Effector memory CD4-positive, alpha-beta T cell (primary cell): ENCODE data around the gene PHOX2B.

ENCODE experiments used
- DNase-seq, 3 donors: peaks; one replicate each; pipeline ENCODE4 v3.0.0-alpha.2; 2020
- H3K27ac ChIP-seq: 2 replicates; pipeline ENCODE4 v1.7.0; 2013; ENCODE audit warnings: mild to moderate bottlenecking, low read length, moderate library complexity; ENCODE audit not compliant: insufficient read depth, poor library complexity, severe bottlenecking
- H3K27me3 ChIP-seq: replicated peaks from 2 replicates; pipeline ENCODE4 v1.7.0; 2013; ENCODE audit warnings: mild to moderate bottlenecking, low read length; ENCODE audit not compliant: insufficient read depth, control insufficient read depth, poor library complexity, severe bottlenecking
- H3K36me3 ChIP-seq: 2 replicates; pipeline ENCODE4 v1.7.0; 2013; ENCODE audit warnings: mild to moderate bottlenecking, low read length, moderate library complexity; ENCODE audit not compliant: control insufficient read depth, insufficient read depth
- H3K4me1 ChIP-seq: 2 replicates; pipeline ENCODE4 v1.7.0; 2013; ENCODE audit warnings: low read length, mild to moderate bottlenecking; ENCODE audit not compliant: control insufficient read depth, insufficient read depth, poor library complexity, severe bottlenecking
- H3K4me3 ChIP-seq: 2 replicates; pipeline ENCODE4 v1.7.0; 2013; ENCODE audit warnings: low read length, low read depth, mild to moderate bottlenecking; ENCODE audit not compliant: insufficient read depth, poor library complexity, severe bottlenecking
- H3K9me3 ChIP-seq: 2 replicates; pipeline ENCODE4 v1.7.0; 2013; ENCODE audit warnings: mild to moderate bottlenecking, low read length, moderate library complexity; ENCODE audit not compliant: control insufficient read depth
- total RNA-seq, 3 donors: gene quantifications; one replicate each; lab custom pipeline; 2026; lab: John Stamatoyannopoulos, UW

Gene PHOX2B
- 0 reads per million in 3 donors for total RNA-seq

DNA sequence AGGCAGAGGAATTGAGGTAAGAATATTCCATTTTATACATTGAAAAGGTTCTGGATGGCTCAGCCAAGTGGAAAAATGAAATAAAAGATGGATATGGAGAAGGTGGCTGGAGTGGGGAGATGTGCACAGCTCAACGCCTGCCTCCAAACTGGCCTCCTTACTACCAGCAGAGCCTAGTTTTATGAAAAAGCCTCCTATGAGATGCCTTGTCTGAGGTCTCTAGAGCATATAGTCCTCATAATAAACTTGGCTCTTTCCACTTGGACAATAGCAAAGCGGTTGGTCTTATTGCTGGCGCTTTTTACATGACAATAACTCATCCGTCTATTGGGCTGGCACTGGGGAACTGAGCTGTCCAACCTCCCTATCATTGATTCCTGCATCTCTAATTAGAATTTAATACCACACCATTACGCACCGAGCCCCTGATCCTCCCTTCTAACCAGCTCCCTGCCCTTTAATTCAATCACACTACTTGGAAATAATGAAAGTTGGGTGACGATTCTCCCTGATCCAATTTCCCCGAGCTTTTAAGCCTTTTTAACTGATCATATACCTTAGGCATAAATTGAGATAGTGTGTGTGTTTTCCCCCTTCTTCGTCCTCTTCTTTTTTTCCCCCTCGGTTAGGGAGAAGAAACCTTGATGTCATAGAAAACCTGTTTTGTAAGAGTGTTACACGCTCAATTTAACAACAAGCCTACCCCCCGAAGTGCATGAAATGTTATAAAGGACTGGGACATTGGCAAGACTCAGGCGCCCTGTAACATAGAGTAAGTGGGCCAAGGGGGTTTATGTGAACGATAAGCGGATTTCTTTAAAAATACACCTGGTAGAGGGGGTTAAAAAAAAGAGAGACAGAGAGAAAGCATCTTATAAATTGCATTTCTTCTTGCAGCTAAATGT, at the start of gene PHOX2B:
Gene PHOX2B (minus strand): TSS at position 155 of the 905 bp plus-strand sequence. CDS start 115 bp downstream, at position 40.
- DNase-seq: no peak
- Histone ChIP-seq H3K9me3 (no peaks in the 10 kb centered on the region), H3K36me3 (no peaks in the 10 kb centered on the region), H3K4me1 (no peaks in the 10 kb centered on the region), H3K27ac (no peak within 1 kb of the TSS), H3K4me3 (no peak within 1 kb of the TSS), H3K27me3 (peaks cover 11% of the 10 kb centered on the region)

DNA sequence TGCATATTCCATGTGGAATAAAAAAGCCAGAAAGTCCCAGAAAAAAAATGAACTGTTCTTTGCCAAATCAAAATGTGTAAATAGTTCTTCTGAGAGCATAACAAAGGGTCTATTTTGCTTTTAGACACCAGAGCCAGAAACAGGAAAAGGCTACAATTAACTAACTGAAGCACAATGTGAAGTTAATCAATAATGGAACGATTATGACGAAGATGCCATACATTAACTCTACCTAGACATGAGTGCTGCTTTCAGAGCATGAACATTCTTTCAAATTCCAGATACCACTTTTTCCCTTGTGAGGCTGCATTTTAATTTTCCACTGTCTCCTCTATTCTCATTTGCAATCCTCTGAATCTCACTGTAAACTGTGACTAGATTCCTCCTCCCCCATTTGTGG, 48.7 kb upstream of the PHOX2B start:
- Histone ChIP-seq H3K36me3 (no peaks in the 10 kb centered on the region), H3K9me3 (no peaks in the 10 kb centered on the region), H3K4me1 (no peaks in the 10 kb centered on the region), H3K4me3 (no peak overlapping the region), H3K27me3 (no peaks in the 10 kb centered on the region), H3K27ac (no peak overlapping the region)
- DNase-seq: no peak

DNA sequence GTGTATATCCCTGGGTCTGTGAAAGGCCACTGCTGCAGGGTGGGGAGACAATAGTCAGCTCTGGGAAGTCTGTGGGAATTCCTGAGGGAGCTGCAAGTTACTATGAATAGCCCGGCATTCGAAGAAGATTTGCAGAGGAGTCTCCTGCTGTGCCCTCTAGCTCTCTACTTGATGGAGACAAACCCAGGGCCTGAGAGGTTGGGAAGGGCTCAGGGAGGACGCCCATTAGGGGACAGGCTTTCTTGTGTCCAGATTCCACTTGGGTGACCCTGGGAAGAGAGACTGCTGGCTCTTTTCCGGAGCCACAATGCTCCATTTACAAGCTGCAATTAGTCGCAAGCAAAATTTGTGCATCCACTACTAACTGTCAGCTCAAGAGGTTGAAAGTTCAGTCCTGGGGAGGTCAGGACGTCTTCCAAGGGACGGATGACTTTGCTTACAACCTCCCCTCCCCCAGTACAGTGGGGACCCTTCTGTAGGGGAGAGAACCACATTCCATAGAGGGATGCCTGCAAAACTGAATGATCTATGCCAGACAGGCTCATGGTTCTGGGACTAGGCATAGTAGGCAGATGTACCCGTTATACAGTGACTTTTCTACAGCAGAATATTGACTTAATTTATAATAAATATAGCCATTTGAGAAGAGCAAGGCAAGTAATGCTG, 48.2 kb upstream of the PHOX2B start:
- H3K4me3 ChIP-seq: no peak overlapping the region
- no peaks in the 10 kb centered on the region for H3K9me3 ChIP-seq
- H3K4me1 ChIP-seq: no peaks in the 10 kb centered on the region
- H3K27me3 ChIP-seq: no peaks in the 10 kb centered on the region
- no peak for DNase-seq
- no peak overlapping the region for H3K27ac ChIP-seq
- H3K36me3 ChIP-seq: no peaks in the 10 kb centered on the region

DNA sequence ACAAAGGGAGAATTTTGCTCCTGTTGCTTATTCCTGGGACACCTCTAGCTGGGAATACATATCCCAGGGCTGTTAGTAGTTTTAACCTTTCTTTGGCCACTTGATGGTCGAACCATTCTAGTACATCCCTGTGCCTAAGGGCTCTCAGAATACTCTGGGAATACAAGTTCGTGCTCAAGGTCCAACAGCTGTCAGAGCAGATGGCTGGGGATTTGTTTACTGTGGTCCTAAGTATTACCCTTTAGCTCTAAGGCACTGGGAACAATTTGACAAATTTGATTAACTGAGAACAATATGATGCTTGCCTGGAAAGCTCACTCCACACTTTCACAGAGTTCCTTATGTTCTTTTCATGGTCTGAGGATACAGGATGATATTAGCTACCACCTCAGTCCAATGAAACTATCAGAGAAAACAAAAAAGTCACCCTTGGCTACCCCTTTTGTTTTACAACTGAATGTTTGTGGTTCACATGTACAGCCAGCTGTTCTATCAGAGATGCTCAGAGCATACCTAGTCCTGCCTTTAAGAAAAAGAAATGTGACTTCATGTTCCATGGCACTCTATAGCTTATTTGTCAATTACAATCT, 47.4 kb upstream of the PHOX2B start:
- Histone ChIP-seq H3K27ac (no peak overlapping the region), H3K36me3 (no peaks in the 10 kb centered on the region), H3K27me3 (no peaks in the 10 kb centered on the region), H3K4me1 (no peaks in the 10 kb centered on the region), H3K9me3 (no peaks in the 10 kb centered on the region), H3K4me3 (no peak overlapping the region)
- no peak for DNase-seq

DNA sequence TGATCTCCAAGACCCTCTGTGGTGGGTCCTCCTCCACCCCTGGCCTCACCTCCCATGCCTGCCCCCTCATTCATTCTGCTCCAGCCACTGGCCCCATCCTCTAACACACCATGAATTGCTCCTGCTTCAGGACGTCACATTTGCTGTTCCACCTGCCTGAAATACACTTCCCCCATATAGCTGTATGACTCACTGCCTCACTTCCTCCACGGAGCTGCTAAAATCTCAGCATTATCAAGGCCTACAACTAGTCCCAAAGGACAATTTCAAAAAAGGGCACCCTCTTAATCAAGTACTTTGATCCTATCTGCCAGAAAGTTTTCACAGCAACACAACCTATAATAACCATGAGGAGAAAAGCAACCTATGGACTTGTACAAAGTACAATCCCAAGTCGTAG, 43.6 kb upstream of the PHOX2B start:
- Histone ChIP-seq H3K9me3 (no peaks in the 10 kb centered on the region), H3K27ac (no peak overlapping the region), H3K27me3 (no peaks in the 10 kb centered on the region), H3K36me3 (no peaks in the 10 kb centered on the region), H3K4me3 (no peak overlapping the region), H3K4me1 (no peaks in the 10 kb centered on the region)
- no peak for DNase-seq

DNA sequence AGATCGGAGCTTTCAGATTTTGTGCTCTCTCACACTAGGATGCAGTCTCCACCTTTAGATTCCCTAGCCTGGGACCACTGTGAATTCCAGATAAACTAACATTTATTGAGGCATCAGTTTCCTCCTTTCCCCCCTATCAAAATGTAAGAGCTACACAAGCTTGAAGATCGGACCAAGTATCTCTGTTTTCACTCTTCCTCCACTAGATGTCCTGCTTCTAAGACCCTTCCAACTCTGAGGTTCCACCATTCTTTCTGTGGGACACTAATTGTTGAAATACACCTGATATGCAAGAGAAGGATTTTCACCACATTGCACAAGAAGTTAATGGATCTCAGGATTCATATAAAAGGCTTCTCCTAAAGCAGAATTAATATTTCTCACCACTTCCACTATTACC, 43.0 kb upstream of the PHOX2B start:
- H3K4me1 ChIP-seq: no peaks in the 10 kb centered on the region
- DNase-seq: no peak
- H3K4me3 ChIP-seq: no peak overlapping the region
- no peaks in the 10 kb centered on the region for H3K36me3 ChIP-seq
- no peaks in the 10 kb centered on the region for H3K27me3 ChIP-seq
- no peak overlapping the region for H3K27ac ChIP-seq
- no peaks in the 10 kb centered on the region for H3K9me3 ChIP-seq

DNA sequence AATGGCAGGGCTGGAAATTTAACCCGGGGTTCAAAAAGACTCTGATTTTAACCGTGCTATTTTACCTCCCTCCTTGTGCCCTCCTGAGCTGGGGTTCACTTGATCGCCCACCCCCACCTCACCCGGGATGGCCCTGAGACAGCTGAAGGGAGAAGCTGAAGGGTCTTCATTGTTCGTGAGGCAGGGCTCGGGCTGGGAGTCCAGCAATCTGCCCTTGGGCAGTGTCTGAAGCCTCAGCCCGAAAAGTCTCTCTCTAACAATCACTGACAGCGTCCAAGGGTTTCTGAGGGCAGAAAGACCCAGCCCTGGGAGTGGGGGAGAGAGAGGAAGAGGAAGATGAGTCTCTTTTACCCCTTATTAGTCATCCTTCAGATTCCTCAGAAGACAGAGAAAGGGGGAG, 39.4 kb upstream of the PHOX2B start:
- Histone ChIP-seq H3K4me3 (no peak overlapping the region), H3K4me1 (no peaks in the 10 kb centered on the region), H3K27ac (no peak overlapping the region), H3K27me3 (no peaks in the 10 kb centered on the region), H3K9me3 (no peaks in the 10 kb centered on the region), H3K36me3 (no peaks in the 10 kb centered on the region)
- DNase-seq: no peak

DNA sequence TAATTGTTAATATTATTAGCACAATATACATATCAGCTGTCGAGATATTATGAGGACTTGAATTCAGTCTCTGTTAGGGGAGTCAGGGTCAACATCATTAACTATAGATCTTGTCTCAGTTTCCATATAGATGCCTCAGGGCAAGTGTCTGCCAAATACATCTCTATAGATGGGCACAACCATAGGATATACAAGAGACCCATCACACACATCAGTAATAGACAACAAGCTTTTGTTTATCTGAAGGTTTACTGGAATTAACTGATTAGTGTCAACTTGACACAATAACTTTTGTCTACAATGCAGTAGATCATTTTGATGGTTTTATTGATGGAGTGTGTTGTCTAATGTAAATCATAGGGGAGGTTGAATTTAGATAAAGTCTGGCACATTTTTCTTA, 37.1 kb upstream of the PHOX2B start:
- no peaks in the 10 kb centered on the region for H3K4me1 ChIP-seq
- no peak for DNase-seq
- no peak overlapping the region for H3K4me3 ChIP-seq
- H3K27ac ChIP-seq: no peak overlapping the region
- H3K36me3 ChIP-seq: no peaks in the 10 kb centered on the region
- H3K9me3 ChIP-seq: no peaks in the 10 kb centered on the region
- no peaks in the 10 kb centered on the region for H3K27me3 ChIP-seq

DNA sequence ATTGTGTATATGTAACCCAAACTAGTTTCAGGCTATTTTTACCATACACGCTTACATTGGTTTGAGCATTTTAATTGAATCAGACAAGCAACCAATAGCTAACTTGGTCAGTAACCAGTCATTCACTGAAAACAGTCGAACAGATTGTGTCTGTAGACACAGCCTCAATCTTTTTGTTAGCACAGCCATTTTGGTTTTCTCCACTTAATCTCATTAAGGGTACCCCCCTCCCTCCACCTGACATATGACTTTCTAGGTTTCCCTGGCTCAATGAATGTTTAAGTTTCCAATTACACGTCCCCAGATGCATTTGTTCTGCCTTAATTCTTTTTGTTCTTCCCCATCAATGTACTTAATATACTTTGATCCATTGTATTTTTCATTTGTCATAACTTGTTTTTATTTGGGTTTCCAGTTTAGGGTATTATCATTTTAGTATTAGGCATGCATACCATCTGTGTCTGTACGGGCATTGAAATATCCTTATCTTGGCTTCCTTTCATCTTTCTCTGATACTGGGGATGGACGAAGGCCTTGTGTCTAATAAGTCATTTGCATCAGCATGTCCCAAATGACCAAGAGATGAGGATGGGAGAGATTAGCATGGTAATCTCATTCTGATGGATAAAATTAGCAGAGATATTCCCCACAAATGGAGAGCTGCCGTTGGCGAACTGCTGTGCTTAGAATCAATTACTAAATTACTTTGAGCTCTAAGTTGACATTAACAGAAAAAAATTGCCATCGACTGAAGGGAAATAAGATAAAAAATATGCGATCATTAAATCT, 35.9 kb upstream of the PHOX2B start:
- Histone ChIP-seq H3K4me3 (no peak overlapping the region), H3K4me1 (no peaks in the 10 kb centered on the region), H3K27me3 (no peaks in the 10 kb centered on the region), H3K27ac (no peak overlapping the region), H3K36me3 (no peaks in the 10 kb centered on the region), H3K9me3 (no peaks in the 10 kb centered on the region)
- DNase-seq: no peak
